SJCRH30 (cell line): Measurements from ENCODE around the gene MYRF. TPM values are rescaled to one million over a fixed set of nuclear protein-coding genes. Genes with fewer than 3 reads are reported as not detected.

Experiments used
- DNase-seq, 2 experiments: peaks; one replicate each; pipeline ENCODE4 v3.0.0-alpha.2; 2015 to 2020
- H3K27ac ChIP-seq: fragments of 250-450 bp; sonication (Bioruptor Pico); 2 replicates; pipeline ENCODE4 v1.5.1; 2020; ENCODE audit warnings: mild to moderate bottlenecking, moderate library complexity
- H3K27me3 ChIP-seq: fragments of 250-450 bp; sonication (Bioruptor Pico); 2 replicates; pipeline ENCODE4 v1.5.1; 2020; ENCODE audit warnings: mild to moderate bottlenecking, moderate library complexity
- H3K36me3 ChIP-seq: fragments of 250-450 bp; sonication (Bioruptor Pico); 2 replicates; pipeline ENCODE4 v1.5.1; 2020; ENCODE audit warnings: mild to moderate bottlenecking, moderate library complexity
- H3K4me1 ChIP-seq: fragments of 250-450 bp; sonication (Bioruptor Pico); 2 replicates; pipeline ENCODE4 v1.5.1; 2020; ENCODE audit warnings: mild to moderate bottlenecking, moderate library complexity
- H3K4me3 ChIP-seq: fragments of 250-450 bp; sonication (Bioruptor Pico); 2 replicates; pipeline ENCODE4 v1.5.1; 2020; ENCODE audit warnings: mild to moderate bottlenecking, moderate library complexity
- H3K9me3 ChIP-seq: fragments of 250-450 bp; sonication (Bioruptor Pico); replicated peaks from 2 replicates; pipeline ENCODE4 v1.5.1; 2020; ENCODE audit warnings: mild to moderate bottlenecking, moderate library complexity
- total RNA-seq: library from RNA; depleted of rRNA; stranded (reverse); fragments of >200 nt; shearing (Covaris generic); gene quantifications from 2 replicates; pipeline ENCODE4 v1.2.3, GENCODE V29; 2014

The MYRF gene
- total RNA-seq, 1 experiment from 2014 or later: 0.02 TPM

- peaks cover 16% of the 10 kb centered on the region for H3K36me3 ChIP-seq
- H3K27ac ChIP-seq: peak overlapping the region; percentile 99
- 0 out of 2 replicates have a peak, but pooled peaks cover 3% of the 10 kb centered on the region for H3K4me1 ChIP-seq
- no peaks in the 10 kb centered on the region for H3K27me3 ChIP-seq
- DNase-seq: peak; percentile 79 to 86
- H3K4me3 ChIP-seq: peak overlapping the region; percentile 91
- H3K9me3 ChIP-seq: no peaks in the 10 kb centered on the region
These were observed 39.4 kb downstream of the MYRF start for GRCh38 chr11:61791737-61792309.

- no peaks in the 10 kb centered on the region for H3K9me3 ChIP-seq
- peaks cover 21% of the 10 kb centered on the region for H3K36me3 ChIP-seq
These were observed 40.1 kb downstream of the MYRF start, which contains the start of the genes FEN1 and TMEM258 for GRCh38 chr11:61792310-61793082. TSS of gene FEN1 (plus strand) at chr11:61792911. CDS start at chr11:61795362, 2,451 bp downstream. TSS of gene TMEM258 (minus strand) at chr11:61792599. CDS start at chr11:61792558, 41 bp downstream.

GRCh38 chr11:61793083-61793828 lies 40.8 kb downstream of the MYRF start:
- H3K4me1 ChIP-seq: 0 out of 2 replicates have a peak, but pooled peaks cover 3% of the 10 kb centered on the region
- H3K4me3 ChIP-seq: peak overlapping the region; percentile 91
- H3K9me3 ChIP-seq: no peaks in the 10 kb centered on the region
- H3K36me3 ChIP-seq: peaks cover 29% of the 10 kb centered on the region
- peak overlapping the region; percentile 99 for H3K27ac ChIP-seq
- no peaks in the 10 kb centered on the region for H3K27me3 ChIP-seq
- DNase-seq: no peak

More at GRCh38 chr11:61792310-61793082, 40.1 kb downstream of the MYRF start, which contains the start of the genes FEN1 and TMEM258:
- Histone ChIP-seq H3K27ac (peak within 1 kb of the TSS; percentile 99), H3K27me3 (no peaks in the 10 kb centered on the region), H3K4me3 (peak within 1 kb of the TSS; percentile 91), H3K4me1 (0 out of 2 replicates have a peak, but pooled peaks cover 3% of the 10 kb centered on the region)
- DNase-seq: peak; percentile 92 to 93

- DNase-seq: no peak
- Histone ChIP-seq H3K27ac (peak overlapping the region; percentile 99), H3K9me3 (no peaks in the 10 kb centered on the region), H3K27me3 (no peaks in the 10 kb centered on the region), H3K4me1 (0 out of 2 replicates have a peak, but pooled peaks cover 3% of the 10 kb centered on the region), H3K36me3 (peaks cover 32% of the 10 kb centered on the region), H3K4me3 (peak overlapping the region; percentile 91)
These were observed 41.4 kb downstream of the MYRF start for GRCh38 chr11:61793829-61794204.

DNA sequence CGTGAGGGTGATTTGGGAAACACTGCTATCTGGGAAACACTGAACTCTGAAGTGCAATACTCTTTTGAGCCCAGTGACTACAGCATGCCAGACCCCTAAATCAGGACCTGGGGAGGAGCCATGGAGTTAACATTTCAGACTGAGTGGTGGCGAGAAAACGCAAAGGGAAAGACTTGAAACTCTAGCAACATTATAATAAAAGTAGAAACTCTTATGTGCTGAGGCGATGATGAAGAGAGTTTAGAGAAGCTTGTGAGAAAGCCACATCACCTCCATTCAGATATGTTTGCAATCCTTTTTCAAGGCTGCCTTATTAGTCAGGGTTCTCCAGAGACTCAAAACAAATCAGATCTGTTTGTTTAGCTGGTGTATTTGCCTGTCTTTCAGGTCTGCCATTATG lies 42.1 kb downstream of the MYRF start:
- DNase-seq: no peak
- H3K4me1 ChIP-seq: 0 out of 2 replicates have a peak, but pooled peaks cover 3% of the 10 kb centered on the region
- peaks cover 38% of the 10 kb centered on the region for H3K36me3 ChIP-seq
- no peaks in the 10 kb centered on the region for H3K27me3 ChIP-seq
- H3K9me3 ChIP-seq: no peaks in the 10 kb centered on the region
- H3K4me3 ChIP-seq: no peak overlapping the region
- no peak overlapping the region for H3K27ac ChIP-seq

- no peak for DNase-seq
- H3K4me3 ChIP-seq: no peak overlapping the region
- peaks cover 40% of the 10 kb centered on the region for H3K36me3 ChIP-seq
These were observed 43.0 kb downstream of the MYRF start for GRCh38 chr11:61795459-61795858.

GRCh38 chr11:61795876-61796526 lies 43.6 kb downstream of the MYRF start:
- no peak for DNase-seq
- Histone ChIP-seq H3K27ac (no peak overlapping the region), H3K36me3 (peaks cover 42% of the 10 kb centered on the region), H3K27me3 (no peaks in the 10 kb centered on the region), H3K4me3 (no peak overlapping the region), H3K9me3 (no peaks in the 10 kb centered on the region), H3K4me1 (0 out of 2 replicates have a peak, but pooled peaks cover 3% of the 10 kb centered on the region)

More at GRCh38 chr11:61795459-61795858, 43.0 kb downstream of the MYRF start:
- Histone ChIP-seq H3K9me3 (no peaks in the 10 kb centered on the region), H3K27ac (no peak overlapping the region), H3K4me1 (0 out of 2 replicates have a peak, but pooled peaks cover 3% of the 10 kb centered on the region), H3K27me3 (no peaks in the 10 kb centered on the region)

DNA sequence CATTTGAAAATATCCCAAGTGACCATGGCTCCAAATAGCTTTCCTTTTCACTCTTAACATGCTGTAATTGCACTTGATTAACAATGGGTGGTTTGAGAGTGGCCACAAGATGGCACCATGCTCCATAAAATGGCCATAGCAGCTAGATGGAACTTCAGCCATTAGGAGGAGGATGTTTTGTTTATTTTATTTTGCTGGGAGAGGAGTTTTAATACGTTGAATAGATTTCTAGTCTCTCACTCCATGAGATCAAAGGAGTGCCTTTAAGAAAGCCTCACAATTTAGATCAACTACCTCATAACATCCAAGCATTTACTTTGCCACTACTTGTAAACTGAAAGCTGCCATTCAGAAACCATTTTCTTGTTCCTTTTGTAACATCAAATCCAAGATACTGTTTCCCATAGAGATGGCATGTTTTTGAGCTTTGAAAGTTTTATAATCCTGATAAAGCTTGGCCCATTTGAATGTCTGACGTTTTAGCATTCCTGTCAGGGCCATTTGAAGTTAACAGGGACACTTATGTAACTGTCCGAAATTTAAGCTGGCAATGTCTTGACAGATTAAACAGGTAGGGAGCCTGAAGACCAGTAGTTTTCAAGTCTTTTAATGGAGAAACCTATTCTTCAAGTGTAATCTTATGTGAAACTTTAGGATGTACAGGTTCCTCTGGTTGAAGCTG lies 45.0 kb downstream of the MYRF start:
- peak; percentile 58 to 82 for DNase-seq
- Histone ChIP-seq H3K36me3 (peaks cover 54% of the 10 kb centered on the region), H3K27ac (no peak overlapping the region), H3K4me1 (0 out of 2 replicates have a peak, but pooled peaks cover 3% of the 10 kb centered on the region), H3K27me3 (no peaks in the 10 kb centered on the region), H3K4me3 (no peak overlapping the region), H3K9me3 (no peaks in the 10 kb centered on the region)

GRCh38 chr11:61799665-61800284 lies 47.3 kb downstream of the MYRF start:
- peaks cover 61% of the 10 kb centered on the region for H3K36me3 ChIP-seq
- no peaks in the 10 kb centered on the region for H3K4me1 ChIP-seq

DNA sequence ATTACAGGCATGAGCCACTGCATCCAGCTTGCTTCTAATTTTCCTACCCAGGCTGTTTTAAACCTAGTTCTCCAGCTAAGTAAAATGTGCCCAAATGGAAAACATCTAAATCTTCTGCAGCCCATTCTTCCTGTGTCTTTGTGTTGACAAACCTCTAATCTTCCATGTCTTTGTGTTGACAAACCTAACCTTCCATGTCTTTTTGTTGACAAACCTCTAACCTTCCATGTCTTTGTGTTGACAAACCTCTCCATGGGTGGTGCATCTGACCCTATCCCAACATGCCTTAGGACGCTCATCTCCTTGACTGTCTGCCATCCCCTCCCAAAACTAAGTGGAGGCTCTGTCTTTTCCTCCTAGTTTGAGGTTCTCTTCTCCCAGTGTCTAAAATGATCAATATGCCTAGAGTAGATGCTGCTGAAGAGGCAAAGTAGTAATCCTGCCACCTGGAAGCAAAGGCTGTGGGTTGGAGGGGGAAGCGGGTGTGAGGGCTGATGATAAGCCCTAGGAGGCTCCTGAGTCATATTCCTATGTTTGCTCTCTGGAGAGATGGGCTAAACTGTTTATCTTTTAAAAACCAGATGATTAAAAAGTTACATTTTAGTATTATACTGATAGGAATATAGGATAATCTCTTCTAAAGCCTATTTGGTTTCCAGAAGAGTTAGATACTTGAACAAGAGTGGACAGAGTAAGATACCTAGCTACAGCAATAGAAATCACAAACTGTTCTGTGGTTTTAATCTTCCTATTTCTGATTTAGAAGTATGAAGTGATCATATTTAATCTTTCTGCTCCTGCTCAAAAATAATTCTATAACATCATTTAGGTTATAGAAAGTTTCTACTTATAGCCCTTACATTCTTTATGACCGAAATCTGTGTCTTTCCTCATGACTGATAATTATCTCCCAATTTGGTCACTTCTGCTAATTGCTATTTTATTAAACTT lies 48.2 kb downstream of the MYRF start:
- H3K27ac ChIP-seq: no peak overlapping the region
- DNase-seq: no peak
- H3K4me3 ChIP-seq: no peak overlapping the region
- no peaks in the 10 kb centered on the region for H3K27me3 ChIP-seq
- H3K9me3 ChIP-seq: no peaks in the 10 kb centered on the region
- H3K4me1 ChIP-seq: no peaks in the 10 kb centered on the region
- peaks cover 63% of the 10 kb centered on the region for H3K36me3 ChIP-seq

More at GRCh38 chr11:61799665-61800284, 47.3 kb downstream of the MYRF start:
- no peak for DNase-seq
- Histone ChIP-seq H3K27ac (no peak overlapping the region), H3K27me3 (no peaks in the 10 kb centered on the region), H3K4me3 (no peak overlapping the region), H3K9me3 (no peaks in the 10 kb centered on the region)

DNA sequence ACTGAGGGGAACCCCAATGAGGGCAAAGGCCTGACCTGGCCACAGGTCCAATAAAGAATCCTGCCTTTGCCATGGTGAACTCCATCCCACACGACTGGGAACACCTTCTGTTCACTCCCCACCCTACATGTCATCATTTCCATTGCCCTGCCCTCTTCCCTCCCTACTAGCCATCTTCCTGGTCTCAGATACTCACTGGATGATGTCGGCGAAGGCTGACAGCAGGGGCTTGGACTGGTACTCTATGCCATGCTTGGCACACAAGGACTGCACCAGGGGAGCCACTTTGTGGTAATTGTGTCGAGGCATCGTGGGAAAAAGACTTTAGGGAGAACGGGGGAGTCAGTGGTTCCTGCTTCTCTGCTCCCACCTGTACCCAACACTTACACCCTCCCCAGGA lies 50.2 kb downstream of the MYRF start:
- H3K27me3 ChIP-seq: no peaks in the 10 kb centered on the region
- H3K9me3 ChIP-seq: no peaks in the 10 kb centered on the region
- no peak overlapping the region for H3K4me3 ChIP-seq
- no peak overlapping the region for H3K27ac ChIP-seq
- H3K36me3 ChIP-seq: peaks cover 66% of the 10 kb centered on the region
- H3K4me1 ChIP-seq: no peaks in the 10 kb centered on the region
- DNase-seq: no peak

DNA sequence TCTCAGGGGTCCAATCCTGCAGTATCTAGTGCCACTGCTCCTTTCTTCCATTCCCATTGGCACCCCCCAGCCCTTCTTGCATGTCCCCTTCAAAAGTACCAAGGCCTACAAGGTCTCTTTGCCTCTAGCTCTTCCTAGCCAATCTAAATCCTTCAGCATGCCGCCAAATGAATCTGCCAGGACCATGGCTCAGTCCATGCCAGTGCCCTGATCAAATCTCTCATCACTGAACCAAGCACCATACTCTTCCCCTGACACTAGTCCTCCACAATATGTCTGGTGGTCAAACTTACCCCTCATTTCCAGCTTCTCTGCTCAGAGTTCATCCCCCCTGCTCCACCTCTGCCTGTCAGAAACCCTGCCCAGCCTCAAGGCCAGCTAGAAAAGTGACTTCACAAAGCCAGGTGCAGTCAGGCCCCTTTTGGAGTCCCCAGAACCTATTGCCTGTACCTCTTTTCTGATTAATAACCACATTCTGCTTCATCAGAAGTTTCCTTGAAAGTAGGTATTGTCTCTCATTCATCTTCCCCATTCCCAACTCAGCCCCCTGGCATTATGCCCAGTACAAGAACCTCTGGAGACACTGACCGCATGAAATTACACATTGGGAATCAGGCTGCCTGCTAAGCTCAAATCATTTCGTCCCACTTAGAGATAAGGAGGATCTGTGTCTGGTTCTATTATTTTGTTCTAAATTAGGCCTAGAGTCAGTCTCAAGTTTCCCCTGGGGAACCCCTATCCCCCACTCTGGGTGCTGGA lies 51.6 kb downstream of the MYRF start:
- DNase-seq: no peak
- H3K36me3 ChIP-seq: peaks cover 65% of the 10 kb centered on the region
- H3K4me1 ChIP-seq: no peaks in the 10 kb centered on the region
- H3K4me3 ChIP-seq: no peak overlapping the region
- H3K27ac ChIP-seq: no peak overlapping the region
- H3K9me3 ChIP-seq: no peaks in the 10 kb centered on the region
- no peaks in the 10 kb centered on the region for H3K27me3 ChIP-seq
